GM19328 (cell line): Measurements from ENCODE around the gene HPS3.
"Not testable (repeated sequence)": the region's sequence is repeated elsewhere in the genome, so short reads cannot be mapped to it uniquely, and the experiment has no call there.

Source experiments
- ATAC-seq: cut with Tn5 transposase; IDR thresholded peaks from one replicate; pipeline ENCODE4 v1.9.1; 2021; ENCODE audit warnings: mild to moderate bottlenecking, moderate library complexity; ENCODE audit not compliant: unreplicated experiment

Gene HPS3

GRCh38 chr3:149129326-149130205 is at the start of gene HPS3:
TSS of gene HPS3 (plus strand) at chr3:149129638. CDS start at chr3:149129724, 86 bp downstream.
- ATAC-seq = peak; percentile 94

- no peak for ATAC-seq
These were observed 49.3 kb upstream of the HPS3 start for GRCh38 chr3:149080011-149080698.

GRCh38 chr3:149080699-149081091 is 48.7 kb upstream of the HPS3 start:
- no peak for ATAC-seq

- no peak for ATAC-seq
These were observed 47.7 kb upstream of the HPS3 start for GRCh38 chr3:149081772-149082171.

GRCh38 chr3:149085828-149086231 is 43.6 kb upstream of the HPS3 start:
- peak; percentile 32 for ATAC-seq

- ATAC-seq = peak; percentile 98
These were observed 43.0 kb upstream of the HPS3 start, which contains the start of gene HLTF for GRCh38 chr3:149086232-149086988. TSS of gene HLTF (minus strand) at chr3:149086533. CDS start at chr3:149086336, 197 bp downstream.

GRCh38 chr3:149087208-149087607 is 42.2 kb upstream of the HPS3 start:
- no peak for ATAC-seq

GRCh38 chr3:149089395-149089794 is 40.0 kb upstream of the HPS3 start:
- ATAC-seq = no peak

- ATAC-seq = no peak
These were observed 39.0 kb upstream of the HPS3 start for GRCh38 chr3:149090461-149090860.

- no peak for ATAC-seq
These were observed 38.5 kb upstream of the HPS3 start for GRCh38 chr3:149090907-149091306.

- no peak for ATAC-seq
These were observed 37.5 kb upstream of the HPS3 start for GRCh38 chr3:149091983-149092382.

- peak; percentile 46 for ATAC-seq
These were observed 34.0 kb upstream of the HPS3 start for GRCh38 chr3:149095487-149095886.

- ATAC-seq = not testable (repeated sequence)
These were observed 31.5 kb upstream of the HPS3 start for GRCh38 chr3:149097987-149098386.

GRCh38 chr3:149101154-149101553 is 28.3 kb upstream of the HPS3 start:
- no peak for ATAC-seq

GRCh38 chr3:149101641-149102040 is 27.8 kb upstream of the HPS3 start:
- ATAC-seq = no peak

GRCh38 chr3:149104484-149104883 is 25.0 kb upstream of the HPS3 start:
- no peak for ATAC-seq

- no peak for ATAC-seq
These were observed 15.0 kb upstream of the HPS3 start for GRCh38 chr3:149114458-149114857.

GRCh38 chr3:149115114-149115513 is 14.3 kb upstream of the HPS3 start:
- ATAC-seq = no peak

- ATAC-seq = no peak
These were observed 10.7 kb upstream of the HPS3 start for GRCh38 chr3:149118724-149119123.

- ATAC-seq = no peak
These were observed 10.0 kb upstream of the HPS3 start for GRCh38 chr3:149119466-149119865.
